Stimulated activated CD4-positive, alpha-beta T cell treated with anti-CD3 and anti-CD28 coated beads, TNF-alpha, amount 100 ng/mL, for 24 hours (primary cell): Measurements from ENCODE around the gene GRM3.

Experiments used
- DNase-seq, 3 experiments: peaks; one replicate each; pipeline ENCODE4 v3.0.0-alpha.2; 2020; ENCODE audit warnings: low read depth in 3 of 3

The GRM3 gene

GRCh38 chr7:86786376-86786775 lies 142.7 kb downstream of the GRM3 start:
- no peak for DNase-seq

DNA sequence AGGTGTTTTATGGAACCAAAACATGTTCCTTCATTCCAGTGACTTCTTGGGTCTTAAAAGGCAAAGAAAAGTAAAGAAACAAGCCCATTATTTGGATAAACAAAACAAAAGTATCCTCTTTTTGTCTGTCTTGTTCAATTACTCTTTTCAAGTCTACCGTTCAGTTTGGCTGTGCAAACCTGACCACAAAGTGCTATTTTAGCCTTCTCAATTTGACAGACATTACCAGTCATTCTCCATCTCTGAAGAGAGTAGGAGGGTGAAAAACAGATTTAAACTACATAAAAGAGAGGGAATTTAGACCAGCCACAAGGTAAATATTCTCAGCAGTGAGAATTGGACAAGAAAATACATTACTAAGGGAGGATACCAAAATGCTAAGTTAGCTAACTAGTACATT lies 145.2 kb downstream of the GRM3 start:
- DNase-seq: no peak

DNA sequence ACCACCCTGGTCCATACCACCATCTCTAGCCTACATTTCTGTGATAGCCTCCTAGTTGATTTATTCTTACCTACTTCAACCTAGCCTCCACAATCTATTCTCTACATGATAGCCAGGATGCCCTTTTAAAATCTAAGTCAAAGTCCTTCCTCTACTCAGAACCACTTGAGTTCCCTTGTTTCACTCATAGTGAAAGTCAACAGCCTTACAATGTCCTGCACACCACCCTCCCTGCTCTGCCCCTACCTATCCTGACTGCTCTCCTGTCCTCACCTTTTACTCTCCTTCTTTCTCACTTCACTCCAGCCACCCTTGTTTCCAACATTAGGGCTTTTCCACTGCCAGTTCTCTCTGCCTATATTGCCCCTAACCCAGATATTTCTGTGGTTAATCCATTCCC lies 146.7 kb downstream of the GRM3 start:
- no peak for DNase-seq

DNA sequence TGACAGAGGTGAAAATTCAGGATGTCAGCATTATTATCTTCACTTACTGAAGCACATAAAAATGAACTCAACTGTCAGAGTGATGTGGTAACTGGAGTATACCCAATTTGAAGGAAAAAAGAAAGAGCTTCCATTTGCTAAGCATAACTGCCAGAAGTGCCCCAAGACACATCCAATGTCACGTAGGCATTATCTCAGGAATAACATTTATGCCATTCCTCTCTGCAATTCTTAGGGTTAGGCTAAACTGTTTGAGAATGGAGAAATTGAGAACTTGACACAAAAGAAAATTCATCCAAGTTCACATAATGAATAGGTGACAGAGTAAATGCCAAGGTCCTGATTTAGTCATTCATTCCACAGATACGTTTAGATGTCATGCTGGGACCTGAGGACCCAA lies 148.6 kb downstream of the GRM3 start:
- DNase-seq: no peak

- no peak for DNase-seq
Observed at GRCh38 chr7:86793136-86793535, 149.4 kb downstream of the GRM3 start.

DNA sequence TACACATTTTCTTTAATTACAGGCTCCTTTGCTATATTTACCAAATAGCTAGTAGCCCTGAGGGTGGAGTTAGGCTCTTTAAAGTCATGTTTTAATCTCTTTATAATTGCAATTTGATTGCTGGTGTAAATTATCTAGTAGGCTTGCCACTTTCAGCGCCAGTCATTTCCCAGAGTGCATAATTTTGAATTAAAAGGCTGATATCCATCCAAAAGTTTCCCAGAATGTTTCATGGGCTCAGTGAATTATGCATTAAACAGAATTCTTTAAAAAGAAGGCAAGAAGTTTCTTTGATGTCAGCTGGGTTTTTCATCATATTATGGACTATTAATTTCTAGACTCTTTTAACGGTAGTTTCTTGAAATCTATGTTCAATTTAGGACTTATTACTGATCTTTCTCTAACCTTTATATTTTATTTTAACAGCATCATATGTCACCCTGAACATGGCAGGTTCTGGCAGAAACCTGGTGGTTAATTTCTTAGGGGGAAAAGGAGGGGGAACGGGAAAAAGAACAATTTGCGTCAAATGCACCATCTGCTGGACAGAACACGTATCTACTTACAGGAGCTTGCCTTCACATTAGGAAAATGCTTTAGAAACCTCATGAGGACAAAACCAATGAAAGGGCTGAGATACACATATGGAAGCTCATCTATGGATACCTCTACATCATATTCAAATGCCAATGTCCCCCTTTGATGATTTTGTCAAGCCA lies 171.1 kb downstream of the GRM3 start:
- no peak for DNase-seq

GRCh38 chr7:86815556-86815955 lies 171.8 kb downstream of the GRM3 start:
- DNase-seq: no peak

DNA sequence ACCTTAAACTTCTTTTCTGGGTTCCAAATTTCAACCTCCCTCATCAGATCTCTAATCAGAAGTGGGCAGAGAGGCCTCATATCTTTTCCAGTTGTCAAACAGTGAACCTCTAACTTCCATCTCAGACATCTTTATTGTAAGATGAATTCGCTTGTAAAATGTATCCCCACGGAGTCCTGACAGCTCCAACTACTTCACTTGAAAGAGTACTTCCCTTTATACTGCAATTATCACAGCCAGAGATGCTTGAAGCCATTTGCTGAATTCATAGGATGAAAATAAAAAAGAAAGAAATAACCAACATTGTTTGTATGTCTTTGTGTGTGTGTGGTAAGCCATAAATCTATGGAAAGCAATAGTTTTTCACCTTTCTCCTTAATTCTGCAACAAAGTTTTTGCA lies 175.2 kb downstream of the GRM3 start:
- no peak for DNase-seq

DNA sequence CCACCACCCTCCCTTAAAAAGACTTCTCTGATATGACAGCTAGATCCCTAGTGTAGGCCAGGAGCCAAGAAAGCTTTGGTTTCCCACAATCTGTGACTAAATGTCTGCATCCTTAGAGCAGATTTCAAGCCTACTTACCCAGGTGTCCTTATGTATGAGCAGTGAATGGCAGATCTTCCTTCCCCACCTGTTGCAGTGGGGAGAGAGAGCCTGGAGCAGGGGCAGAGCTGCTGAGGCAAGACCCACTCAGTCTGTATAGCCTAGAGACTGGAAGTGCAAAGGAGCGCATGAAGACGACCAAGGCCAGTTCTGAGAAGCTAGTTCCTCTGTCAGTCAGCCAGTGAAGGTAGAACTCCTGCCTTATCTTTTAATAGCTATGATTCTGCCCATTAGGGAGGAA lies 180.1 kb downstream of the GRM3 start:
- no peak for DNase-seq

DNA sequence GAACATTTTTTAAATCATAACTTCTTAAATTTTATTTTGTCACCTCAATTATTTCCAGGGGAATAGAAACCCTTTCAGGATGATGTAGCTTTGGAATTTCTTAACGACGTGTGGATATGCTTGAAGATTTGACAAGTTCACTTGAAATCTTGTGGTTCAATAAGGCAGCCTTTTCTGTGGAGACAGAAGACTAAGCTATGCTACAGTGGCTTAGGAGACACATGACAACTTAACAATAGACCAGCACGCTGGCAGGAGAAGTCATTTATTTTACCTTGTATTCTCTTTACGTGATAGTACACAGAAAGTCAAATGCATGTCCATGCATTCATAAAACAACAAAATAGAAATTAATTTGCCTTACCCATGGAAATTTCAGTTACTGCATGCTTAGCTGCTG lies 181.6 kb downstream of the GRM3 start:
- DNase-seq: no peak

GRCh38 chr7:86826948-86827347 lies 183.2 kb downstream of the GRM3 start:
- no peak for DNase-seq

GRCh38 chr7:86833360-86833759 lies 189.7 kb downstream of the GRM3 start:
- DNase-seq: no peak

DNA sequence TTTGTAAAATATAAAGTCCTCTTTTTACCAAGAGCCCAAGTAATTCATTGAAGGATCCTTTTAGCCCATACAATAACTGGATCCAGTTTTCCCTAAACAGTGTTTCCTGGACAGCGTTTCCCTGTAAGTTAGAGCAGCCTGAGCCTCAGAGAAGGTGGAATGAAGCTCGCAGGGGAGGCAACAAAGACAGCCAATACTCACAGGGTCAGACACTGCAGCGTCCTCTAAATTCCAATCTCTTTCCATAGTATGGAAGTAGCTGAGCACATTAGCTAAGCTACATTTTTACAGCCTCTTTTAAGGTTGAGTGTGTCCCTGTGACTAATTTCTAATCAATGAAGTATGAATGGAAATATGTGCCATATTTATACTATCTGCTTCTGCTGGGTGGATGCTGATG lies 193.5 kb downstream of the GRM3 start:
- no peak for DNase-seq

- DNase-seq: no peak
Observed at GRCh38 chr7:86844608-86845007, 200.9 kb downstream of the GRM3 start.

DNA sequence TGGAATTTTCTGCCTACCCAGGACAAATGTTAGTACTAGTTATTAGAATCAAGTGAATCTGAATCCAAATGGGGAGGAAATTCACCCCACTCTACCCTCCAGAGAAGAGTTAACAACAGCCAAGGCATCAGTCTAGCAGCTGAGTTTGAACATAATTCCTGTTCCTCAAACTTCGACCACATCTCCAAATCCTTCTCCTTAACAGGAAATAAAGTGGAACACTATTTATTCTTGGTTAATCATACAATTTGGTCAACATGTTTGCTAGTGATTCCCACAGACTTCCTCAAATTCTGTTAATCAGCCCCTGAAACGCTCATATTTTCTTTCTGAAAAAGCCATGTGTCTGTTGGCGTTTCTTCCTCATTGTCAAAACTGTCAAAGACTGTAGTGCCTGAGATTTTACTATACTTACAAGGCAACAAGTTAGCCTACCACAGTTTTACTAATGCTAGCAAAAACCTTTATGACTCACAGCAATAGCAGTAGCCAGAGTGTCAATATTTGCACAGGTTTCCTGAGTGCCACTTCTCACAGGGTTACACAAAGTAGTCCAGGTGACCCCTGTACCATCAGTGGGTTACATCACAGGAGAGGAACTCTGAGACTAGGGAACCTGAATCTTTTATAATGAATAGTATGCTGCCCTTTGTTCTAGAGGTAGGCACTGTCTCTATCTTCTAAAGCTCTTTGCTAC lies 202.9 kb downstream of the GRM3 start:
- no peak for DNase-seq

DNA sequence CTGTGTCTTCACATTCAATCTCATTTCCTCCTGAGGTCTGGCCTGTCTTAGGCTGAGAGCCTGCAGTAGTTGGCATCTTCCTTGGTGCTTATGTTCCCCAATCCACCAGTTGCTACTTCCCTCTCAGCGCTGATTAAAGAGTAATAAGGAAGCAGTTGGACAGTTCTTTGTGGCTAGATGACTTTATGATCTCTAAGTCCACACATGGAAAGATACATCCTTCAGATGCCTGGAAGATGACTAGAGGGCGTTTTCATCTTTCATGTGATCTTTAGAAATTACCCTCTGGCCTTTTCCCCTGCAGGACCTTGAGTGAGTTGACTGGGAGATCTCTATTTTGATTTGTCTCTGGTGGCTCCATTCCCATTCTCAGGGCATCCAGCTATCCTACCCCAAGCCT lies 204.5 kb downstream of the GRM3 start:
- DNase-seq: no peak

- no peak for DNase-seq
Observed at GRCh38 chr7:86851566-86851965, 207.9 kb downstream of the GRM3 start.

GRCh38 chr7:86863452-86863851 lies 219.7 kb downstream of the GRM3 start:
- DNase-seq: no peak

- DNase-seq: no peak
Observed at GRCh38 chr7:86867163-86867762, 223.6 kb downstream of the GRM3 start.

GRCh38 chr7:86876146-86876545 lies 232.4 kb downstream of the GRM3 start:
- no peak for DNase-seq

DNA sequence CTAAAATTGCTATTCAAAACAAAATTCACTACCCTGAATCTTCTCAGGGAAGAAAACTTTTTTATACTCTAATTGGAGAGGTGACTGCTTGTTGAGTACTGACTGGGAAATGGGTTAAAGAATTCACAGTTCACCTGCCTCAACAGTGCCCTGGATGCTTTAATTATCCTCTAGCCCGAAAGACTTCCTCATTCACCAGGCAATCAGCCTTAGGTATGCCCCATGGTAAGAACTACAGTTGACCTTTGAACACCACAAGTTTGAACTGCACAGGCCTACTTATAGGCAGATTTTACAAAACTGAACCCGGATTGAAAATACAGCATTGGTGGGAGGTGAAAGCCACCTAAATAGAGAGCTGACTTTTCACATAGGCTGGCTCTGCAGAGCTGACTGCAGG lies 240.4 kb downstream of the GRM3 start:
- no peak for DNase-seq

GRCh38 chr7:86889501-86889900 lies 245.8 kb downstream of the GRM3 start:
- no peak for DNase-seq

DNA sequence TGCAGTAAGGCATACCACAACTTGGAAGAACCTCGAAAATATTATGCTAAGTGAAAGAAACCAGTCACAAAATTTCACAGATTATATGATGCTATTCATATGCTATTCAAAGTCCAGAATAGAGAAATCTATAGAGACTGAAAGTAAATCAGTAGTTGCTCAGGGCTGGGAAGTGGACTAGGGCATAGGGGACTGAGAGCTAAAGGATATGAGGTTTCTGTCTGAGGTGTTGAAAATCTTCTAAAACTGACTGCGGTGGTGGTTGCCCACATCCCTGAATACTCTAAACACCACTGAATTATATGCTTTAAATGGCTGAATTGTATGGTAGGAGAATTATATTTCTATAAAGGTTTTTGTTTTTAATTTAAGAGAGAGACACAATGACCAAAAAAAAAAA lies 254.5 kb downstream of the GRM3 start:
- no peak for DNase-seq
